Medulla oblongata (tissue), 1 donor: ENCODE results near the gene PVALB.

Source experiments
- DNase-seq: peaks from one replicate; pipeline ENCODE4 v3.0.0-alpha.2; 2015; ENCODE audit errors: extremely low spot score

Gene PVALB

GRCh38 chr22:36846949-36847348 lies 30.1 kb upstream of the PVALB start:
- no peak for DNase-seq

GRCh38 chr22:36846271-36846670 lies 29.4 kb upstream of the PVALB start:
- DNase-seq: no peak

- no peak for DNase-seq
Measured at GRCh38 chr22:36840106-36840505, 23.3 kb upstream of the PVALB start.

GRCh38 chr22:36839356-36840073 lies 22.7 kb upstream of the PVALB start:
- no peak for DNase-seq

- DNase-seq: no peak
Measured at GRCh38 chr22:36838119-36839030, 21.5 kb upstream of the PVALB start.

- DNase-seq: no peak
Measured at GRCh38 chr22:36835903-36836302, 19.1 kb upstream of the PVALB start.

GRCh38 chr22:36833073-36833472 lies 16.2 kb upstream of the PVALB start:
- DNase-seq: no peak

GRCh38 chr22:36831717-36832116 lies 14.9 kb upstream of the PVALB start:
- no peak for DNase-seq

GRCh38 chr22:36831206-36831605 lies 14.4 kb upstream of the PVALB start:
- DNase-seq: no peak

- DNase-seq: no peak
Measured at GRCh38 chr22:36830601-36831000, 13.8 kb upstream of the PVALB start.

- no peak for DNase-seq
Measured at GRCh38 chr22:36829370-36830002, 12.7 kb upstream of the PVALB start.

- no peak for DNase-seq
Measured at GRCh38 chr22:36828815-36829214, 12.0 kb upstream of the PVALB start.

- DNase-seq: no peak
Measured at GRCh38 chr22:36826262-36826661, 9.4 kb upstream of the PVALB start.

GRCh38 chr22:36824655-36825054 lies 7.8 kb upstream of the PVALB start:
- DNase-seq: no peak

- no peak for DNase-seq
Measured at GRCh38 chr22:36823186-36823839, 6.5 kb upstream of the PVALB start.

- no peak for DNase-seq
Measured at GRCh38 chr22:36822581-36822980, 5.7 kb upstream of the PVALB start.

- no peak for DNase-seq
Measured at GRCh38 chr22:36819112-36819511, 2.3 kb upstream of the PVALB start.

- DNase-seq: no peak
Measured at GRCh38 chr22:36818010-36818642, 1.3 kb upstream of the PVALB start.

GRCh38 chr22:36817525-36817848 lies 652 bp upstream of the PVALB start:
- DNase-seq: no peak

- no peak for DNase-seq
Measured at GRCh38 chr22:36816339-36816635, 548 bp downstream of the PVALB start.

GRCh38 chr22:36815558-36816338 lies 1.1 kb downstream of the PVALB start:
- no peak for DNase-seq
